CD1c-positive myeloid dendritic cell (primary cell): ENCODE data around the gene CCNL2.
"Not testable (repeated sequence)": the region's sequence is repeated elsewhere in the genome, so short reads cannot be mapped to it uniquely, and the experiment has no call there.

ENCODE experiments used
- DNase-seq: peaks from one replicate; pipeline ENCODE4 v3.0.0-alpha.2; 2016; ENCODE audit errors: extremely low spot score

CCNL2 gene

DNA sequence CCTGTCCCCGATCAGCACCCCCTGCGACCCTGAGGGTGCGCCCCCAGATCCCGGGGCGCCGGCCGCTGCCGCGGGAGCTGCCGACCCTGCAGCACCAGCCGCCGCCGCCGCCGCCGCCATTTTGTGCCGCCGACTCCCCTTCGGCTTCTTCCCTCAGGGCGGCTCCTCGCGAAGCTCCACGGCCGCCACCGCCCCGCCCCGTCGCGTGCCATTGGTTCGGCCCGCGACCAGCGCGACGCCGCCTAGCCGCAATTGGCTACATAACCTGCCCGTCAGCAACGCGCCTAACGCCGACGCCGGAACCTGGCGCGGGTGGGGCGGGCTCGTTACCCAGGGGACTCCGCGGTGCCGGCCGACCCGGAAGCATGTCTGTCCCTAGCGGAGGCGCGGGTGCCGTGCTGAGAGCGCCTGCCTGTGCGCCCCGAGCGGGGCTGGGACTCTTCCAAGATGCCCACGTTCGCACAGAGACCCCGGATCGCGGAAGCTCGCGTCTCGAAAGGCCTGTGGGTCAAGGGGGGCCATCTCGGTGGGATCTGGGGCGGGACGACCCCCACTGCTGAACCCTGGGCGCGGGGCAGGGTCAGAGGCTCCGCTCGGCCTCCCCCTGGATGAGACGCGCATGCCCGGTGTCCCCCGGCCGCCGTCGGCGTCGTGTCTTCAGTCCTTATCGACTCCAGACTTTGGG lies at the start of gene CCNL2:
CCNL2 (minus strand) TSS at position 149 of the 685 bp plus-strand sequence; CDS start at position 120, 29 bp downstream.
- DNase-seq = peak; percentile 100

DNA sequence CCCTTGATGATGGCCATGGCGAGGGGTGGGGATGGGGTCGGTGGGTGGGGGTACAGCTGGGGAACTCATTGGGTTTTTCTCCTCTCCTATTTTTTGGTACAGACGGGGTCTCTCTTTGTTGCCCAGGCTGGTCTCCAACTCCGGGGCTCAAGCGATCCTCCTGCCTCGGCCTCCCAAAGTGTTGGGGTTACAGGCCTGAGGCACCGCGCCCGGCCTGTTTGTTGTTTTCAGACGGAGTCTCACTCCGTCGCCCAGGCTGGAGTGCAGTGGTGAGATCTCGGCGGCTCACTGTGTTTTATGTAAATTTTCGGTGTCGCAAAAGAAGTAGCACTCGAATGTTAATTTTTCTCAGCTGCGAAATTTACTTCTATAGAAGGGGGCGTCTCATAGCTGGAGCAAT lies 47.5 kb upstream of the CCNL2 start:
- DNase-seq = not testable (repeated sequence)

DNA sequence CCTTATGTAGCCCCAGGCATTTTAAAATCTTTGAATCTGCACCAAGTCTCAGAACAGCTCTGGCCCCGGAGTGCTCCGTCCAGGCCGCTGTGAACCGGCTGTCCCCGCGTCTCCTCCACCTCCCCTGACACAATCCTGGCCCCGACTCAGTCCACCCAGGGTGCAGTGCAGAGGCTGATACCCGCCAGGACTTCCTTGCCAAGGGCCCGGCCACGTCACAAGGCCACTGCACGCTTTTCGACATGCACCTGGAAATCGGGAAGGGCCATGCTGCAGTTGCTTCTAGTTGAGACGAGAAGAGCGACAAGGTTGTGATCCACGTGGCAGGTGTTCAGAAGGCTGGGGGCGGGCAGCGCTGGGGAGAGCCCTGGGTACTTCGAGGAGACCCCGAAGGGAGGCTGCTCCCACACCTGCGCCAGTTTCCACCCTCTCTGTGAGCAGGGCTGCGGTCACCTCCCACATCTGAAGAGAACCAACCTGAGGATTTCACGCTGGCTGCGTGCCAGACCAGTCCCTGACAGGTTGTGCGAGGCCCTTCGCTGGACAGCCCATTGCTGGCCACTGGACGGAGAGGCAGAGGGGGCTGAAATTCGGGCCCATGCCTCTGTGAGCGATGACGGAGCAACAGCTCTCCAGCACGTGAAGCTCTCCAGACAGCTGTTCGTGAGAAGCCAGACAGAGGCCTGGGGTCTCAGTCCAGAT lies 43.1 kb upstream of the CCNL2 start:
- DNase-seq = no peak

DNA sequence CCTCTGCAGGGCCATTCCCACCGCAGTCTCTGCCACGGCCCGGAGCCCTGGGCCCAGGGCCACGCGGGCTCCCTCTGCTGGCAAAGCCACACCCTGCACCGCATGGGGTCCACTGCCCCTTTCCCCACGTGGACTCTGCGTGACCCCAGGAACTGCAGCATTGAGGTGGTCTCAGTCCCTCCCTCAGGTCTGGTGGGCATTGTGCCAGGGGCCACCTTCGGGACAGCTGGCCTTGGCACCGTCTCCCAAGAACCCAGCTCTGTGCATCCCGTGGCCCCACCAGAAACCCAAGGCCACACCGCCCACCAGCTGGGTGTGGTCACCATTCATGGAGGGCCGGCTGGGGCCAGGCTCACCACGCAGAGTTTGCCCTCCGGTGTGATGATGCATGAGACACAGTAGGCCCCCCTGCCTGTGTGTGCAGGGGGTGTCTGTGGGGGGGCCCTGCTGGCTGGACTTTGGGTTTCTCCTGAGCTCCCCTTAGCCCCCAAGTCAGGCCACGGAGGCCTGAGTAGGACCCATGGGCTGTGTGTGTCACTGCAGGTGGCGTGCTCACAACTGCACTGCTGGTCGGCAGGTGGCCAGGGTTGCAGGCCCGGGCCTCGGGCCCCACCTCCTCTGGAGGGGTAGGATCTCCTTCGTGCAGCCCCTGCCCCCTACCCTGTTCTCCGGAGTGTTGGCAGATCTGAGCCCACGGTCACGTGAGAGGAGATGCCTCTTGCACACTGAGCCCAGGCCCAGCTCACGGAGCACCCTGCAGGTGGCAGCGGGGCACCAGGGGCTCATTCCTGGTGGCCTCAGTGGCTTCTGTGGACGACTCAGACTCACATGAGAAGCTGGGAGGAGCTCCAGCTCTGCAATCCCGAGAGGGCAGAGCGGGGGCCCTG lies 42.1 kb upstream of the CCNL2 start:
- DNase-seq = peak; percentile 64

DNA sequence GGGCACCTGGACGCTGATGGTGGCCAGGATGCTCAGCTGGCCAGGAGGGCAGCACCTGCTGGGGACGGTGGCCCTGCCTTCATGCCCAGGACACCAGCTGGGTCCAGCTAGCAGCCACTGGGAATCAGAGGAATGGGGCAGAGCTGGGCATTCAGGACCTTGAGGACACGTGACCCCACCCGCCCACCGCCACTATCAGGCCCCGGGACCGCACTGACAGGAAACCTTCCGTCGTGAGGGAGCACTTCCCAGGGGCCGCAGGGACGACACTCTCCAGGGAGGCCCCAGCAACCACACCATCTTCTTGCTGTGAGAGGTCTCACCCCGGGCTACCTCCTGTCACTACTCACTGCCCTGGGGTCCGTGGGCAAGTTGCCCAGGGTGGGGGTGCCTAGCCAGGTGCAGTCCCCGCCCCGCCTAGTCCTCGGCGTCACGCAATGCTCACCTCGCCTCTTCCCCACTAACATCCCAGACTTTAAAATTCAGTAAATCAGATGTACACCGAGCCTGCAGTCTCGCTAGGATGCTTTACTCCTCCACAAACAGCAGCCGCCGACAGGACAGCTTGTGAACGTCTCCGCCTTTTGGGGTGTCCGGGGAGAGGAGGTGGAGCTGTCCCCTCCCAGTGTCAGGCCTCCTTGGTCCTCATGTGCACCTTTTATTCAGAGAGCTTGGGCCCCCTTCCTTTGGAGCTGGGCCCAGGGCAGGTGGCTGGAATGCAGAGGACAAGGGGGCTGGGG lies 41.3 kb upstream of the CCNL2 start:
- no peak for DNase-seq

DNA sequence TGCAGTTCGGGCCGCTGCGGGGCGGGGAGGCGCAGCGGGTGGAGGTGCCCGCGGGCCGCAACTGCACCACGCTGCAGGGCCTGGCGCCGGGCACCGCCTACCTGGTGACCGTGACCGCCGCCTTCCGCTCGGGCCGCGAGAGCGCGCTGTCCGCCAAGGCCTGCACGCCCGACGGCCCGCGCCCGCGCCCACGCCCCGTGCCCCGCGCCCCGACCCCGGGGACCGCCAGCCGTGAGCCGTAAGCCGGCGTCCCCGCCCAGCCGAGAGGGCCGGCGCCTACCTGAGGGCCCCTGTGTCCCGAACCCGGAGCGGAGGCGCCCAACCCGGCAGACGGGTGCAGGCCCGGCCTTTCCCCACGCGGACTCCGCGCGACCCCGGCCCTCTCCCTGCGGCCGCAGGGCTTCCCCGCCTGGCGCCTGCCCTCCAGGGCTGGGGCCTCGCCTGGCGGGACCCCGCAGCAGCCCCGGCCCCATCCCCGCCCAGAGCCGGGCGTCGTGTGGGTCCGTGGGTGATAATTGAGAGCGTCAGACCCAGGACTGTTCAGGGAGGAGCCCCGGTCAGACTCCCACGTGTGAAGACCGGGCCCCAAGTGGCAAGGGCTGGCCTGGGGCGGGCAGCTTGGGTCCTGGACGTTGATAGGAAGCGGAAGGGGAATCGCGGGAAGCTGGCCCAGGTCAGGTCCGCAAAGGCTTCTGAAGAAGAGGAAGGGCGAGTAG lies 40.6 kb upstream of the CCNL2 start:
- DNase-seq = no peak

DNA sequence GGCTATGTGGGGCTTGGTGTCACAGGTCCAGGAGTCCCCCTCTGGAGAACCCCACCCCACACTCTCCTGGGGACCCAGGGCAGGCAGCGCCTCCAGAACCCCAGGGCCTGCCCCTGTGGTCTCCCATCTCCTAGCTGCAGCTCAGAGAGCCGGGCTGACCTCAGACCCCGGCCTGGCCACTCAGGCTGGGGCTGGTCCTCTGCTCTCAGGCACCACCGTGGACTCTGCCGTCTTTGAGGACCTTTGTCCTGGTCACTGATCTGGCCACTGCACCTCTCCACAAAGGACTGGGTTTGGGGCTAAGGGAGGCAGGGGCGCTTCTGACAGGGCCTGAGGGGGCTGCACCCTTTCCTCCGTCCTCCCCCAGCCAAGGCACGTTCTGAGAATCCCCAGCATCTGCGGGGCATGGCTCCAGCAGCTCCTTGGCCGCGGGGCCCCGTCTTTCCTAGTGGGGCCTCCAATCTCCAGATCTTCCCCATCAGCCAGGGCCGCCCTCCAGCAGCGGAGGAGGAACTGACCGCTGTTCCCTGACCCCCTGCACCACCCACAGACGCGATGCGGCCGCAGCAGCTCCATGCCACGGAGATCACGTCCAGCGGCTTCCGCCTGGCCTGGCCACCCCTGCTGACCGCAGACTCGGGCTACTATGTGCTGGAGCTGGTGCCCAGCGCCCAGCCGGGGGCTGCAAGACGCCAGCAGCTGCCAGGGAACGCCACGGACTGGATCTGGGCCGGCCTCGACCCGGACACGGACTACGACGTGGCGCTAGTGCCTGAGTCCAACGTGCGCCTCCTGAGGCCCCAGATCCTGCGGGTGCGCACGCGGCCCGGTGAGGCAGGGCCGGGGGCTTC lies 39.6 kb upstream of the CCNL2 start:
- no peak for DNase-seq

DNA sequence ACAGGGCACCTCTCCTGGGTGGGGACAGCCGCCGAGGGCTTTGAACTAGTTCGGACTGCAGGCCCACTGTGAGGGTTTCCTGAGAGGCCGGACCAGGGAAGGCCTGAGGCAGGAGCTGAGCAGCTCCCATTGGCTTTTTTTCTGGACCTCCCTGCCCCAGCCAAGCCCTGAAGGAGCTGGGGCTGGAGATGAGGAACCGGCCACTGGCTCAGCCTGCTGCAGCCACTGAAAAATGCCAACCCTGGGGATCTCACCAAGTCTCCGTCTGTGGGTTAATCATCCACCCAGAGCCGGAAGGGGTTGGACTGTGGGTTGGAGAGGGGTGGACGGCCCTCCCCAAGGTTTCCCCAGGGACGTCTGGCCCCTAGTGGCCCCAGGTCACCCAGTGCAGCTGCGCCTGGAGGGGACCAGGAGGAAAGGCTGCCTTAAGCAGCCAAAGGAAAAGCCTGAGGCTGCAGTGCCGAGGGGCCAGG lies 38.8 kb upstream of the CCNL2 start:
- DNase-seq = no peak

DNA sequence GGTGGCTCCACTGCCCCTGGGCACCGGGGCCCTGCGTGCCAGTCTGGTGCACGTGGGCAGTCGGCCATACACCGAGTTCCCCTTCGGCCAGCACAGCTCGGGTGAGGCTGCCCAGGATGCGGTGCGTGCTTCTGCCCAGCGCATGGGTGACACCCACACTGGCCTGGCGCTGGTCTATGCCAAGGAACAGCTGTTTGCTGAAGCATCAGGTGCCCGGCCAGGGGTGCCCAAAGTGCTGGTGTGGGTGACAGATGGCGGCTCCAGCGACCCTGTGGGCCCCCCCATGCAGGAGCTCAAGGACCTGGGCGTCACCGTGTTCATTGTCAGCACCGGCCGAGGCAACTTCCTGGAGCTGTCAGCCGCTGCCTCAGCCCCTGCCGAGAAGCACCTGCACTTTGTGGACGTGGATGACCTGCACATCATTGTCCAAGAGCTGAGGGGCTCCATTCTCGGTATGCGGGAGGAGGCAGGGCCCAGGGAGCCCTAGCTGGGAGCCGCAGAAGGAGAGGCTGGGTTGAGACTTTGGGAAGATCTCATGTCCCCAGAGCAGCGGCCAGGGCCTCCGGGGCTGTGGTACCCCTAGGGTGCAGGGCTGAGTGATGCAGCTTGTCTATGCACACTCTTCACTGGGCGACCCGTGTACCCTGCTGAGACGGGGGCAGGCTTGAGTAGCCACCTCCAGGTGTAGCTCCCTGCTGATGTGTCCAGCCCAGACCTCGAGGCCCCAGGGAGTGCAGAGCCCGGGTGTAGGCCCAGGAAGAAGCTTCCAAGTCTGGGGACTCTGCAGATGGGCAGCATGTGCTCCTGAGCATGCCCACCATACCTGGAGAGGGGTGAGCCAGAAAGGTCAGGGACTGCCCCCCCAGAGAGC lies 38.1 kb upstream of the CCNL2 start:
- no peak for DNase-seq

DNA sequence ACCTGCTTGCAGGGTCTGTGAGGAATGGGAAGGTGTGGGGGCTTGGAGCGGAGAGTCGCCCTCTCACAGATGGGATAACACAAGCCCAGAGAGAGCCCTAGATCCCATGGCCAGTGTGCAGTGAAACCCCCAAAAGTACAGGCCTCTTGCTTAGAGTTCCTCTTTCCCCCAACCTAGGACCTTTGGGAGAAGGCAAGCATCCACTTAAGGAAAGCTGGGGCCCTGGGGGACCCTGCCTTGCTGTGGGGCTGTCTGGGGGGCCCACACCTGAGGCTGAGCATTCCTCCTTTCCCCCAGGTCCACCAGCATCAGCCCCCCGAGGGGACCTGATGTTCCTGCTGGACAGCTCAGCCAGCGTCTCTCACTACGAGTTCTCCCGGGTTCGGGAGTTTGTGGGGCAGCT lies 37.5 kb upstream of the CCNL2 start:
- no peak for DNase-seq

DNA sequence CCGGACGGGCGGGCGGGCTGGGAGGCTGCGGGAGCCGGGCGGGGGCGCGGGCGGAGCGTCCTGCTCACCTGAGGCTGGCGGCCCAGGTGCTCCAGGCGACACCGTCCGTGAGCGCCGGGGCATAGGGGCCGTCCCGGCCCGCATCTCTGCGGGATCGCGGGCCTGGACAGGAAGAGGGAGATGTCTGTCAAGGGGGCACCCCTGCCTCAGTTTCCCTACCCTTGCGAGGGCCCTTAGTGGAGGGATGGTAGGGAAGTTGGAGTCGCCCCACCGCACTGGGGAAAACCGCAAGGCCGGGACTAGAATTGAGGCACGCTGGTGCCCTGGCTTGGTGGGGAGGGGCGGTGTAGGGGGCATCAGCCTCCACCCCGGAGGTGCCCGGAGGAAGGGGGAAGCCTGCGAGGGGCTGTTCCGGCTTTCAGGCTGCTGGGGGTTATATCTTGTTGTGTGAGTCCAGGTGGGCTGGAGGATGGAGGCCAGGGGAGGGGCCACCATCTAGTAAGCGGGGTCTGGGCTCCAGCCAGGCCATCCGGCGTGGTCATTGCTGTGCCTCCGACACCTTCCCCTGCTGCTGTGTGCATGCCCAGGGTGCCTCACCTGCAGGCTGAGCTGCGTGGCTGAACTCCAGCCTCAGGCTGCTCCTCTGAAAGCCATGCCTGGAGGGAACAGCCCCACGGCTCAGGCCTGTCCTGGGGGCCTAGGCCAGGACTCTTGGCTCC lies 36.9 kb upstream of the CCNL2 start:
- no peak for DNase-seq

DNA sequence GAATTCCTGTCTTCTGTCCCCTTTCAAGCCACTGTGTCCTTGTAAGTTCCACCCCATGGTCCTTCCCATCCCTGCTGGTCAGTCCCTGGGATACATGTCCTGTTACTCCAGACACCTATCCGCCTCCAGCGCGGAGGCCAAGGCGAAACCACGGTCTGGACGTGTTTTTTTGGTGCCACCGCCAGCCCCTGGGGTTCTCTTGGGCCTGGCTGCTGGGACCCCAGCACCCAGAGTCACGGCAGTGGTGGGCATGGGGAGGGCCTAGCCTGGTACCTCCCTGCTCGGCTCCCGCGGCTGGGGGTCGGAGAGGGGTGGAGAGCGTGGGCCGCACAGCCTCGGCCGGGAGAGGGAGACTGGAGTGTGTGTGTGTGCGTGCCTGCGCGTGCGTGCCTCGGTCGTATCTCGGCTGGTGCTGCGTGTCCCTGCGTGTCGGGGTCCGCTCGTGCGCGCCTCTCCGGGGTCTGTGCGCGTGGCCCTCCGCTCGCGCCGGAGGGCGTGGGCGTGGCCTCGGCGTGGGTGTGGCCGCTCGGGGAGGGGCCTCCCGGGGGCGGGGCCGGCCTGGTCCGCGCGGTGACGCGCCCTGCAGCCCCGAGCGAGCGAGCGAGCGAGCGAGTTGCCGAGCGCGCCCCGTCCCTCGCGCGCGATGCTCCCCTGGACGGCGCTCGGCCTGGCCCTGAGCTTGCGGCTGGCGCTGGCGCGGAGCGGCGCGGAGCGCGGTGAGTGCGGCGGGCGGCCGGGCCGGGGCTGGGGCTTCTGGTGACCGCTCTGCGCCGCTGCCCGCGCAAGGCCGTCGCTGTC lies 36.2 kb upstream of the CCNL2 start, which contains the start of gene VWA1:
VWA1 (plus strand) TSS at position 585 of the 798 bp plus-strand sequence; CDS start at position 644, 59 bp downstream.
- peak; percentile 67 for DNase-seq

DNA sequence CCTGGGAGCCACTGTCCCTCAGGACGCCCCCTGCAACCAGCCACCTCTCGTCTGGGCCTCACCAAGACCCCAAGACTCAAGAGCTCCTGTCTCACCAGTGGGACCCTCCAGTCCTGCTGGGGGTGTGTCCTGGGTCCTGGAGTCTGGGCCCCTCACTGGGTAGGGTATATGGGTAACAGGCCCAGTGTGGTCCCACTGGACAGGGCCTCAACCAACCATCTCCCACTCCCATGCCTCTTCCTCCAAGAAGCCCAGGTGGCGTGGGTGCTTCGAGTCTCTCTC lies 35.6 kb upstream of the CCNL2 start:
- DNase-seq = no peak

DNA sequence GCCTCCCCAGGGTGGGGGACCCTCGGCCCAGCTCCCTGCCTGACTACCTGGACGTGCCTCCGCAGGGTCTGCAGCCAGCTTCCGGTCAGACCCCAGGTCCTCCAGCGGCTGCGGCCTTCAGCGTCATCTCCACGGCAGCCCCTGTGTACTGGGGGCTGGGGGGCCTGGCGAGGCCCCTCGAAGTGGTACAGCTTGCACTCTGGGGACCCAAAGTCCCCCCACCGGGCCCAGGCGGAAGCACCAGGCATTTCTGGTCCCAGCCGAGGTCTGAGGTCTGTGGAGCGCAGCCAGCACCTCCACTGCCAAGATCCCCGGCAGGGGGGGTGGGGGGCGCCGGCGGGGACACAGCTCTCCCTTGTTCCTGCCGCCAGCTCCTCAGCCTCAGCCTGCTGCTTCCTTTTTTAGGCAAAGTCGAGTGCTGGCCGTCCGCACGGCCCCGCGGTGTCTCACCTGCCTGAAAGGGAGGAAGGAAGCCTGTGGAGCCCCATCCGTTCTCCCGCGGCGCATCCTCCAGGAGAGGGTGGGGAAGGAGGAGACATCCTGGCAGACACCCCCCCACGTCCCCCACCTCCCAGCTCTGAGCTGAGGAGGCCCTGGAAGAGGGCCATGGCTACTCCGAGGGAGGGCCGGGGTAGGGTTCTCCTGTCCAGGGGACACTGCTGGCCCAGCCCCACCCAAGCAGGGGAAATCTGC lies 35.1 kb upstream of the CCNL2 start:
- no peak for DNase-seq

DNA sequence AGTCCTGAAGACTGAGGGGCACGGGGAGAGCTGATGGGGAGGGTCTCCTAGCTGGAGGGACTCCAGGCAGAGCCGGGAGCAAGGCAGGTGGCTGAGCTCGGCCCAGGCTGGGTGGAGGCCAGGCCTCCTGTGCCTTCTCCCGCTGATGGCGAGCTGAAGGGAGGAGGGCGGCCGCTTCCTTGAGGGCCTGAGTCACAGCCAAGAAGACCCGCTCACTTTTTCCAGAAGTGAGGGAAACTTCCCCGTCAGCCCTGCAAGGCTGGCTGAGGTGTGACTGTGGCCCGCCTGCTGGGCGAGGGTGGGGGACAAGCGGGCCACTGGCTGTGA lies 34.6 kb upstream of the CCNL2 start:
- DNase-seq = peak; percentile 16

DNA sequence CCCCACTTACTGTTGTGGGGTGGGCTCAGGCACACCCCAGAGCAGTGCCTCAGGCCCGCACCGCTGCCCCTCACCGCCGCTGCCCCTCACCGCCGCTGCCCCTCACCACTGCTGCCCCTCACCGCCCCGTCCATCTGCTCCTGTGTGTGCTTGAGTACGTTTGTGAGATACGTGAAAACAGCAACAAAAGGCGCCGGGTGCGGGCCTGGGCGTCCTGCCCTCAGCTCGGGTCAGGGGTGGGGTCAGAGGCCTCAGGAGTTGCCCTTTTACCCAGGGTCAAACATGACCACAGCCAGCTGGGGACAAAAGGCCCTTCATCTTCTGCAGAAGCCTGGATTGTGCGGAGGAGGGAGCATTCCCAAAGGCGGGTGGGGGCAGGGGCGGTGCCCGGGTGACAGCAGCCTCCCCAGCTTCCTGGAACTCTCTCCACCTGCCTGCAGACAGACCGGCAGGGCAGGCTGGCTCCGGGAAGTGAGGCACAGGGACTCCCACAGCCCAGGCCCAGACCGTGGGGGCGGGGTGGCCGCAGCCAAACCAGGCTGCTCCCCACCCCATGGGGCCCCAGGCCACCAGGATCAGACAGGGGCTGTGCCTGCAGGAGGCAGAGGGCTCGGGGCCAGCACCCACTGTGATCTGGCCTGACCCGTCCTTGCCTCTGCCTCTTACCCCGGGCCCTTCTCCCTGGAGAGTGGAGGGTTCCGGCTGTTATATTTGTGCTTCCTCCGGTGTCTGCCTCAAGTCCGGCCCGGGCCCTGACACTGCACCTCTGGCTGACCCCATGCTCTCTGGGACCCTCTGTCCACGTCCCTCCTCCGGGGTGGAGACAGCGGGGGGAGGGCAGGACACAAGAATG lies 34.0 kb upstream of the CCNL2 start:
- peak; percentile 10 for DNase-seq
